ENCODE results near the gene BBIP1.

GRCh38 chr10:110959379-110960332, 40.7 kb upstream of the BBIP1 start:
- TF ChIP-seq CTCF (IDR thresholded peaks at IDR 0.05) = no peak
- no peak for TF ChIP-seq POLR2A (IDR thresholded peaks at IDR 0.05)

All from right lobe of liver (tissue), 4 donors.